Measurements from ENCODE around the gene CDH22.

The CDH22 gene

GRCh38 chr20:46214824-46215488 lies 93.3 kb downstream of the CDH22 start:
- no peak for DNase-seq (ENCODE audit: low read depth)

DNA sequence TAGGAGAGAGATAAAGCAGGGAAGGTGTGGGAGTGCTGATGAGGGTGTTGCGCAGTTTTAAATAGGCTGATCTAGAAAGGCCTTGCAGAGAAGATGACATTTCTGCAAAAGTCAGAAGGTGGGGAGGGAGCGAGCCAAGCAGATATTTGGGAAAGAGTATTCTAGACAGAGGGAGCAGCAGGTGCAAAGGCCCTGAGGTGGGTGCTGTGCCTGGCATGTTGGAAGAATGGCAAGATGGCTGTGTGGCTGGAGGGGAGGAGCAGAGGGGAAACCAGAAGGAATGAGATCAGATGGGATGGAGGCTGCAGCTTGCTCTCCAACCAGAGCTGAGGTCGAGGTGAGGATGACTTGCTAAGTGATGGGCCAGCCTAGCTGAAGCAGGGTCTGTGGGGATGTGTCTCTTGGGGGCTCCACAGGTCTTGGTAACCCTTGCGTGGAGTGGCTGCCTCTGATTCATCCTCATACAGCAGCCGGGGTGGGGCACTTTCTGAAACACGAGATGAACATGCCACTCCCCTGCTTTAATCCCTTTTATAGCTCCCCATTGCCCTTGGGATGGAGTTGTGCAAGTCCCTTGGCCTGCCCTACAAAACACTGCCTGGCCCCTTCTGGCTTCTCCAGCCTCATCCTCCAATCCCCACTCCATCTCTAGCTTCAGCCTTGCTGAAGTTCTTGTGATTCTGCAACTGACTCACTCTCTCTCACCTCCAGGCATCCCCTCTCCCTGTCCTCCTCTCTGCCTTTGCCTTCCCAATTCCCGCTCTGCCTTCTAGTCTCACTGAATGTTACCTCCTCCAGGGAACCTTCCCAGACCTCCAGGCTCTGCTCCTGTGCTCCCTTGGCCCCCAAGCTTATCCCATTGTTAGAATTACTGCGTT lies 94.1 kb downstream of the CDH22 start:
- no peak for DNase-seq (ENCODE audit: low read depth)

DNA sequence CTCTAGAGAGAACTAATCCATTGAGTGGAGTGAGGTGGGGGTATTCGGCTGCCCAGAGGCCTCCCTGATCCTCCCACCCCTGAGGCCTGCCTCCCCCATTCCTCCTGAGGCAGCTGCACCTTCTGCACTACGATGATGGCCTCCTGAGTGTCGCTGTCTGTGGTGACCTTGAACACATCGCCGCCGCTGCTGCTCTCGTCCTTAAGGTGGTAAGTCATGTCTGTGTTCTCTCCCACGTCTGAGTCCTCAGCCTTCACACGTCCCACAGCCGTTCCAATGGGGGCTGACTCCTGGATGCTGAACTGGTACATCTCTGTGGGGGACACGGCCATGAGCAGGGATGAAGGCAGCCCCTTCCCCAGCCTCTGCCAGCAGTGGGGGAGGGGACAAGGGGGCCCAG lies 95.4 kb downstream of the CDH22 start:
- DNase-seq (ENCODE audit: low read depth) = no peak

- no peak for DNase-seq (ENCODE audit: low read depth)
Measured at GRCh38 chr20:46212252-46212651, 96.0 kb downstream of the CDH22 start.

- no peak for DNase-seq (ENCODE audit: low read depth)
Measured at GRCh38 chr20:46211331-46211722, 97.0 kb downstream of the CDH22 start.

DNA sequence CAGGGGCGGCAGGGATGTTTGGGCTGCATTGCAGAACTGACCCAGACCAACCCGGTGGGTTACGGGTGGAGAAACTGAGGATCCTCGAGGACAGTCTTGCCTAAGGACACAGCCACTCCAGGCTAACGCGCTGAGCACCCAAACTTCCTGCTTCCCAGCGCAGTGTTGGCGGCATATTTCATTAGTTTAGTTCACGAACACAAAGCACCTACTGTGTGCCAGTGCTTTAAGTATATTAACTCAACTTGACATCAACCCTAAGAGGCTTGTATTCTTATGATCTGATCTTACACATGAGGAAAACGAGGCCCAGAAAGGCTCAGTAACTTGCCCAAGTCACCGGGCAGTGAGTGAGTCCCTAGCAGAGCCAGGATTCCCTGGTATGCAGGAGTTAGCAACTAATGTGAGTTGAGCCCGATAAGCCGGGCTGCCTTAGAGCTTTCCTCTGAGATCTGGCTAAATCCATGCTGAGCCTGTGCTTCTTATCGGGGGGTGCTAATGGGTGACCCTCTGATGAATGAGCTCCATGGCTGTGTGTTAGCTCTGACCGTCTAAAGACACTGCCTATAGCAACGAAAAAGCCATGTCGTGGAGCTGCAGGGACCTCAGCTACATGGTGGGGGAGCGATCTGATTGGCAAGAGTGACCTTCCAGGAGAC lies 97.5 kb downstream of the CDH22 start:
- DNase-seq (ENCODE audit: low read depth) = no peak

GRCh38 chr20:46209930-46210671 lies 98.2 kb downstream of the CDH22 start:
- no peak for DNase-seq (ENCODE audit: low read depth)

DNA sequence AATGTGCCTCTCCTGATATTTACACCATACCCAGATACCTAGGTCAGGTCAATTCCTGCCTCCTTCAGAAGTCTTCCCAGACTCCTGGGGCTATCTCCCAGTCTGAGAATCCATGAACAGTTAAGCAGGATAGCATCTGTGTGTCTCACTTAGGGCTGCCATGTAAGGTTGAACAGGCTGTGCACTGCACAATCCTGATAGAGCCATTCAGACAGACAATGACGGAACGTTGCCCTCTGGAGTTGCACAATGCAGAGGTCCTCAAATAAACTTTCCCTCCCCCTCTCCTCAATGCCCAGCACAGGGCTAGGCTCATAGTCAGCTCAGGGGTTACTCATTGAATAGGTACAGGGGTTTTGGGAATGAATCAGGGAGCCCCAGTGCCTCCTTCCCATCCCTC lies 100.5 kb downstream of the CDH22 start:
- DNase-seq (ENCODE audit: low read depth) = no peak

GRCh38 chr20:46206992-46207549 lies 101.2 kb downstream of the CDH22 start:
- no peak for DNase-seq (ENCODE audit: low read depth)

DNA sequence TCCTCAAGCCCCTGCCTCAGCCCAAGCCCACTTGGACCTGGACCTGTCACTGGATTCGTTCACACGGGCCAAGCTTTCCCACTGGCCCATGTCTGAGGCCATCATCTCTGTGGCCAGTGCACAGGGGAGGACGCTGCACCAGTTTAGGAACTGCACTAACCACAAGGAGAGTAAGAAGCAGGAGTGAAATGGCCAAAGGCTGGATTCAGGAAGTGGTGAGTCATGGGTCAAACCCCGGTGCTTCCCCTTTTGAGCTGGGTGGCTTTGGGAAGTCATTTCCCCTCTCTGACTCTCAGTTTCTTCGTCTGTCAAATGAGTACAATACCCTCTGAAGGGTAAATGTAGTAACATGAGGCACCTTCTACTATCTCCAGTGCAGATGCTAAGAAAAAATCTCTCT lies 102.3 kb downstream of the CDH22 start:
- DNase-seq (ENCODE audit: low read depth) = no peak

- no peak for DNase-seq (ENCODE audit: low read depth)
Measured at GRCh38 chr20:46205349-46205748, 102.9 kb downstream of the CDH22 start.

GRCh38 chr20:46204594-46205186 lies 103.6 kb downstream of the CDH22 start:
- no peak for DNase-seq (ENCODE audit: low read depth)

- DNase-seq (ENCODE audit: low read depth) = no peak
Measured at GRCh38 chr20:46203510-46203837, 104.8 kb downstream of the CDH22 start.

DNA sequence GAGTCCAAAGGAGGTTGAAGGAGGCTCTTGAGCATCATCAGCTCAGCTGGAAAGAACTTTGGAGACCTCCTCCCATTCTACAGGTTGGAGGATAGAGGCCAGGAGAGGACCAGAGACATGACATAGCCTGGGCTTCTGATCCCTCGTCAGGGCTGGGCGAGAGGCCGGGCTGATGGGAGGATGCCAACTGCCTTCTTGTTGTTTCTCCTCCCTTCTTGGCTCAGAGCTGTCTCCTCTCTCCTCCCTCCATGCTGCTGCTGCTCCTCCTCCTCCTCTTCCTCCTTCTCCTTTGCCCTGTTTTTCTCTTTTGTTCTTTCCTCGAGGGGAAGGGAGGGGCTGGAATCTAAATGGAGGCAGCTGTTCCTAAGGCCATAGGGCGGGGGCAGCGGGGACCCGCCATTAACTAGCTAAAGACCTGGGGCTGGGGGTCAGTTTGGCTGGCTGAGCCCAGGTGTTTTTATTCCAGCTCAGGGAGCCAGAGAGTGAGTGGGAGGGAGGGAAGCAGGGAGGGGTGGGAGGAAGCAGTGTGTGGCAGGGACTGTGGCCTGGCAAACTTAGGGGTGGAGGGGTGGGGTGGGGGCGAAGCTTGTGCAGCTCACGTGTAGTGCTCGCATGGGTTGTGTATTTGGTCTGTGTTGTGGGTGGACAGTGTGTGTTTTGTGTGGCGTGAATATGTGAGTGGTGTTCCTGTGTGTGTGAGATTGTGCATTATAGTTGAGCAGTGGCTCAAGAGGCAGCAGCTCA lies 105.4 kb downstream of the CDH22 start:
- no peak for DNase-seq (ENCODE audit: low read depth)

GRCh38 chr20:46200582-46201570 lies 107.4 kb downstream of the CDH22 start:
- no peak for DNase-seq (ENCODE audit: low read depth)

DNA sequence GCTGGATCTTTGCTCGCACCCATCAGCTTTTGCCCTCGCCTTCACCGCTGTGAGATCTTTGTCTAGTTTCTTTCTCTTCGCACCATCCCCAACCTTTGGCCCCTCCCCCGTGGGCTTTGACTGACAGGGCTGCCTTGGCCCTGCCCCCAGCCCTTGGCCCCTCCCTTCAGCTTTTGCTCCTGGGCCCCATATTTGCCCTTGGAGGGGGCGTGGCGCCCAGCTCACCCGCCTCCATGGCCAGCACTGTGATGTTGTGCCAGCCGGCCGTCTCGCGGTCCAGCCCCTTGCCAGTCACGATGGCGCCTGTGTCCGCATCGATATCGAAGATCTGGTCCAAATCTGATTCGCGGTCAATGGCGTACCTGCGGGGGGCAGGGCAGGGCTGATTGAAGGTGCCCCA lies 109.1 kb downstream of the CDH22 start:
- no peak for DNase-seq (ENCODE audit: low read depth)

GRCh38 chr20:46196990-46197389 lies 111.3 kb downstream of the CDH22 start:
- no peak for DNase-seq (ENCODE audit: low read depth)

GRCh38 chr20:46195264-46196036 lies 112.8 kb downstream of the CDH22 start:
- no peak for DNase-seq (ENCODE audit: low read depth)

GRCh38 chr20:46194409-46194808 lies 113.9 kb downstream of the CDH22 start:
- DNase-seq (ENCODE audit: low read depth) = no peak

Data from stimulated activated CD8-positive, alpha-beta memory T cell treated with anti-CD3 and anti-CD28 coated beads, Interleukin-4, amount 100 ng/mL, for 24 hours (primary cell).